ENCODE data around the gene DHRS12. TPM values are rescaled to one million over a fixed set of nuclear protein-coding genes. Genes with fewer than 3 reads are reported as not detected.

DHRS12 gene
- total RNA-seq, 4 donors from 2014 or later, result 7.6 to 11.8 (median 10.3) TPM

- TF ChIP-seq POLR2A (IDR thresholded peaks at IDR 0.05) (no peak), CTCF (IDR thresholded peaks at IDR 0.05) (no peak)
- H3K4me3 ChIP-seq (ENCODE audit: low read depth, poor library complexity, severe bottlenecking), result no peak overlapping the region
- no peak for DNase-seq (ENCODE audit: low spot score in 2 of 2)
- WGBS, 2 donors, result 96 to 99% methylated on average over 2 of the region's 2 CpGs
- intact Hi-C loops (cut with DNase I; ENCODE audit: low total_unique reads), result loop anchor here (10.0 kb wide), 1 partner anchor 147 kb away; no protein-coding TSS in a partner anchor
Measured at GRCh38 chr13:51742031-51742430, 61.9 kb downstream of the DHRS12 start.

GRCh38 chr13:51740698-51741097 lies 63.3 kb downstream of the DHRS12 start:
- intact Hi-C loops (cut with DNase I; ENCODE audit: low total_unique reads), result loop anchor here (10.0 kb wide), 1 partner anchor 146 kb away; no protein-coding TSS in a partner anchor
- no peak overlapping the region for H3K4me3 ChIP-seq (ENCODE audit: low read depth, poor library complexity, severe bottlenecking)
- no peak for DNase-seq (ENCODE audit: low spot score in 2 of 2)
- WGBS, 2 donors, result 60 to 65% methylated on average over 5 of the region's 5 CpGs
- TF ChIP-seq POLR2A (IDR thresholded peaks at IDR 0.05) (no peak), CTCF (IDR thresholded peaks at IDR 0.05) (no peak)

- 82 to 83% methylated on average over 6 of the region's 6 CpGs for WGBS, 2 donors
- no peak for DNase-seq (ENCODE audit: low spot score in 2 of 2)
- no peak overlapping the region for H3K4me3 ChIP-seq (ENCODE audit: low read depth, poor library complexity, severe bottlenecking)
- TF ChIP-seq CTCF (IDR thresholded peaks at IDR 0.05) (no peak), POLR2A (IDR thresholded peaks at IDR 0.05) (no peak)
- intact Hi-C loops (cut with DNase I; ENCODE audit: low total_unique reads), result no loop called here
Measured at GRCh38 chr13:51739027-51739764, 64.8 kb downstream of the DHRS12 start.

GRCh38 chr13:51738226-51738905 lies 65.6 kb downstream of the DHRS12 start:
- 89 to 92% methylated on average over 2 of the region's 2 CpGs for WGBS, 2 donors
- TF ChIP-seq POLR2A (IDR thresholded peaks at IDR 0.05) (no peak), CTCF (IDR thresholded peaks at IDR 0.05) (no peak)
- no peak overlapping the region for H3K4me3 ChIP-seq (ENCODE audit: low read depth, poor library complexity, severe bottlenecking)
- intact Hi-C loops (cut with DNase I; ENCODE audit: low total_unique reads), result no loop called here
- no peak for DNase-seq (ENCODE audit: low spot score in 2 of 2)

- WGBS, 2 donors, result 93 to 98% methylated on average over 3 of the region's 3 CpGs
- intact Hi-C loops (cut with DNase I; ENCODE audit: low total_unique reads), result no loop called here
- H3K4me3 ChIP-seq (ENCODE audit: low read depth, poor library complexity, severe bottlenecking), result no peak overlapping the region
- no peak for DNase-seq (ENCODE audit: low spot score in 2 of 2)
- TF ChIP-seq POLR2A (IDR thresholded peaks at IDR 0.05) (no peak), CTCF (IDR thresholded peaks at IDR 0.05) (no peak)
Measured at GRCh38 chr13:51737609-51738008, 66.4 kb downstream of the DHRS12 start.

Measured in lower leg skin (tissue), 4 donors.